Measurements from ENCODE around the gene OAS3. TPM values are rescaled to one million over a fixed set of nuclear protein-coding genes. Genes with fewer than 3 reads are reported as not detected.

The OAS3 gene
- total RNA-seq, 2 experiments from 2014 or later, result 37.4 to 39.8 TPM

Other genes starting within 250 kb of the OAS3 start
- not detected for gene RPH3A, start 146.7 kb upstream of the OAS3 start, total RNA-seq
- gene OAS1, start 31.5 kb upstream of the OAS3 start, total RNA-seq, result 10 to 100 TPM; 33.6 to 34.9 TPM
- gene OAS2, start 40.0 kb downstream of the OAS3 start, total RNA-seq, result 100 to 1,000 TPM; 122 TPM
- 1 to 10 TPM; 1.1 TPM for gene DTX1, start 118.3 kb downstream of the OAS3 start, total RNA-seq
- gene RASAL1, start 197.3 kb downstream of the OAS3 start, total RNA-seq, result 1 to 10 TPM; 1.3 to 1.9 TPM
- 1 to 10 TPM in 1 of 2 experiments, under 1 TPM in 1; 0.16 to 1.0 TPM for gene CFAP73, start 211.2 kb downstream of the OAS3 start, total RNA-seq
- 100 to 1,000 TPM; 136 to 145 TPM for gene DDX54, start 247.0 kb downstream of the OAS3 start, total RNA-seq
- 10 to 100 TPM; 28.9 to 31.1 TPM for gene RITA1, start 247.2 kb downstream of the OAS3 start, total RNA-seq

All from activated naive CD8-positive, alpha-beta T cell treated with anti-CD3 and anti-CD28 coated beads for 36 hours (primary cell).